IPS-18a (cell line): ENCODE results near the gene EPHA6.
"Not testable (repeated sequence)": the region's sequence is repeated elsewhere in the genome, so short reads cannot be mapped to it uniquely, and the experiment has no call there.

Experiments
- H3K27ac ChIP-seq: one replicate; pipeline ENCODE4 v1.5.1; 2013; ENCODE audit warnings: low read length
- H3K27me3 ChIP-seq: one replicate; pipeline ENCODE4 v1.6.1; 2013; ENCODE audit warnings: mild to moderate bottlenecking, low read length; ENCODE audit not compliant: control insufficient read depth, insufficient read depth
- H3K36me3 ChIP-seq: one replicate; pipeline ENCODE4 v1.6.1; 2013; ENCODE audit warnings: low read depth, low read length; ENCODE audit not compliant: control insufficient read depth
- H3K4me1 ChIP-seq: one replicate; pipeline ENCODE4 v1.6.1; 2013; ENCODE audit warnings: low read depth, low read length; ENCODE audit not compliant: control insufficient read depth
- H3K4me3 ChIP-seq: one replicate; pipeline ENCODE4 v1.5.1; 2013; ENCODE audit warnings: low read length
- H3K9ac ChIP-seq: one replicate; pipeline ENCODE4 v1.6.1; 2013; ENCODE audit warnings: mild to moderate bottlenecking, low read length, moderate library complexity
- H3K9me3 ChIP-seq: one replicate; pipeline ENCODE4 v1.6.1; 2013; ENCODE audit warnings: low read depth, low read length; ENCODE audit not compliant: control insufficient read depth

The EPHA6 gene

DNA sequence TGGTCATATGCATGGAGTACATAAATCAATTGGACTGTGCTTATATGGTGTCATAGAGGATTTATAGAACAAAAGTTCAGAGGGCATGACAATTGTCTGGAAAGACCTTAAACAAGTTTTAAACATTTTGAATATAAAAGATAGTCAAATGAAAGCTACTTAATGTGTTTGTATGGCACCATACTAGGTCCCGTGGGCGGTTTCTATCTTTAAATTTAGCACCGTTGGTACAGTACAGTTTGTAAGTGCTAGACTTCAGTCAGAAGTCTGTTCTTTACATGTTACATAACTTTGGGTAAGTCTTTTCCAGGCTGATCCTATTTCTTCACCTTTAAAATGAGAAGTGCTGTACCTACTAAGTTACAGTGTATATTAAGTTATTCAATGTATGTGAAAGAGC, 576.8 kb downstream of the EPHA6 start:
- no peaks in the 10 kb centered on the region for H3K27me3 ChIP-seq
- H3K27ac ChIP-seq: no peak overlapping the region
- H3K4me3 ChIP-seq: no peak overlapping the region
- H3K36me3 ChIP-seq: no peaks in the 10 kb centered on the region
- peaks cover 12% of the 10 kb centered on the region for H3K4me1 ChIP-seq
- H3K9ac ChIP-seq: no peak overlapping the region
- H3K9me3 ChIP-seq: peaks cover 9% of the 10 kb centered on the region

DNA sequence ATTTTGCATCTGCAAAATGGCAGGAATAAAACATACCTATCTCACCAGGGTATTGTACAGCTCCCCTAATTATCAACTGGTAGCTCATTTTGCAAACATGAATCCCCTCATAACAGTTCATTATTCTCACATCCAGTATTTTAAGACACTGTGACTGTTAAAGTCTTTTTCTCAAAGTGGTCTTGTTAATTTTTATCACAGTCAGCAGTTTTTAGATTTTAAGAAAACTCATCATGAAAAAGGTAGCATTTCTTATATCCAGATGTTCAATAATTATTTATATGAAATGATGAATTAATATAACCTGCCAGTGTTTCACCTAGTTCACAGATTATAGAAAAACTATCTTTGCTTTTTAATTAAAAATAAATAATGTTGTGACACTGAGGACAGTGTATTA, 595.2 kb downstream of the EPHA6 start:
- H3K4me3 ChIP-seq: no peak overlapping the region
- H3K9me3 ChIP-seq: no peaks in the 10 kb centered on the region
- H3K9ac ChIP-seq: no peak overlapping the region
- H3K4me1 ChIP-seq: no peaks in the 10 kb centered on the region
- H3K36me3 ChIP-seq: no peaks in the 10 kb centered on the region
- no peak overlapping the region for H3K27ac ChIP-seq
- no peaks in the 10 kb centered on the region for H3K27me3 ChIP-seq

DNA sequence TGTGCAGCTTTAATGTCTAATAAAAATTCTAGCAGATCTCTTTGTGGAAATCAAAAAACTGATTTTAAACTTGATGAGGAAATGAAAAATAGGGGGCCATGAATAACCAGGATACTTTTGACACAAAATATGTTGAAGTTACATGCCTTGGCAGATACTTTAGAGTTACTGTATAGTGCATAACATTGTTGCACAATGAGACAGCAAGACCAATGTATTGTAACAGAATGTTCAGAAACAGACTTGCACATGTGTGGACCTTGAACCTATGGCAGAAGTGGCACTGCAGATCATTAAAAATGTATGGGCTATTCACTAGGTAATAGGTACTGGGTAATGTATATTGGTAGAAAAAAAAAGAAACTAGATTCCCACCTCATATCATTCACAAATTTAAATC, 607.2 kb downstream of the EPHA6 start:
- Histone ChIP-seq H3K4me3 (no peak overlapping the region), H3K9ac (no peak overlapping the region), H3K36me3 (no peaks in the 10 kb centered on the region), H3K27ac (no peak overlapping the region), H3K9me3 (peaks cover 3% of the 10 kb centered on the region), H3K27me3 (no peaks in the 10 kb centered on the region), H3K4me1 (no peaks in the 10 kb centered on the region)

DNA sequence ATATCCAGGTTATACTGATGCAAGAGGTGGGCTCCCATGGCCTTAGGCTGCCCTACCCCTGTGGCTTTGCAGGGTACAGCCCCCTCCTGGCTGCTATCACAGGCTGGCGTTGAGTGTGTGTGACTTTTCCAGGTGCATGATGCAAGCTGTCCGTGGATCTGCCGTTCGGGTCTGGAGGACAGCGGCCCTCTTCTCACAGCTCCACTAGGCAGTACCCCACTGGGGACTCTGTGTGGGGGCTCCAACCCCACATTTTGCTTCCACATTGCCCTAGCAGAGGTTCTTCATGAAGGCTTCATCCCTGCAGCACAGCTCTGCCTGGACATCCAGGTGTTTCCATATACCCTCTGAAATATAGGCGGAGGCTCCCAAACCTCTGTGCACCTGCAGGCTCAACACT, 610.6 kb downstream of the EPHA6 start:
- H3K27ac ChIP-seq: no peak overlapping the region
- no peaks in the 10 kb centered on the region for H3K4me1 ChIP-seq
- H3K36me3 ChIP-seq: no peaks in the 10 kb centered on the region
- H3K9ac ChIP-seq: no peak overlapping the region
- no peaks in the 10 kb centered on the region for H3K27me3 ChIP-seq
- H3K9me3 ChIP-seq: peaks cover 3% of the 10 kb centered on the region
- H3K4me3 ChIP-seq: no peak overlapping the region

DNA sequence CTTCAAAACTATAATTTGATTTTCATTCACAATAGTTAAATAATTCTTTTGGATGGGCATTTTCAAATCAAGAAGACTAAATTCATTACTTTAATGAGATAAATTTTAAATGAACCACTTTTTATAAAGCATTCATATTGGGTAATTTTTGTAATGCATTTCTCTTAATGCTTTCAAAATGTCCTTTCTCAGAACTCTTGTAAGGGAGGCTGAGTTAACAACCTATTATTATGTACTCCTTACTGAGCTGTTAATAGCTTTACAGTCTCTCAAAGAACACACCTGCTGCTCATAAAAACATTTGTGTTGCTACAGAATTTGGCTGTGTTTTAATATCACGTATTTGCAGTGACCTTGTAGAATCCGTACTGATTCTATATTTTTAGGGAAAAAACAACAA, 616.2 kb downstream of the EPHA6 start:
- Histone ChIP-seq H3K9me3 (no peaks in the 10 kb centered on the region), H3K36me3 (no peaks in the 10 kb centered on the region), H3K27ac (no peak overlapping the region), H3K4me3 (no peak overlapping the region), H3K9ac (no peak overlapping the region), H3K27me3 (no peaks in the 10 kb centered on the region), H3K4me1 (peaks cover 13% of the 10 kb centered on the region)

DNA sequence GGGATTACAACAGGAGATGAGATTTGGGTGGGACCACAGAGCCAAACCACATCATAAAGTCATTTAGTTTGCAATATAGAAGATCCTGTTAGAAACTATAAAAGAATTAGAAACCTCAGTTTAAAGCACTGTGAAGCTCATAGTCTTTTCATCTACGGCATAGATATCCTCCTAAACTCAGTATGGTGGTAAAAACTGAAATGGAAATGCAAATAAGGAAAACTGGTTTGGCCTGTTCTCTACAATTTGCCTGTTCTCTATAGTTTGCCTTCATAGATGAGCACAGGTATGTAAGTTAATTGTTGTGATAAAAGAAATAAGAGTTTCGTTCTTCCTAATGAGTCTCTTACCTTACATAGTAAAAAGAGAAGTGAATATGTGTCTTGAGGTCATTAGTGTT, 618.5 kb downstream of the EPHA6 start:
- Histone ChIP-seq H3K9ac (no peak overlapping the region), H3K27ac (no peak overlapping the region), H3K36me3 (no peaks in the 10 kb centered on the region), H3K9me3 (no peaks in the 10 kb centered on the region), H3K4me3 (no peak overlapping the region), H3K27me3 (no peaks in the 10 kb centered on the region), H3K4me1 (peaks cover 13% of the 10 kb centered on the region)

DNA sequence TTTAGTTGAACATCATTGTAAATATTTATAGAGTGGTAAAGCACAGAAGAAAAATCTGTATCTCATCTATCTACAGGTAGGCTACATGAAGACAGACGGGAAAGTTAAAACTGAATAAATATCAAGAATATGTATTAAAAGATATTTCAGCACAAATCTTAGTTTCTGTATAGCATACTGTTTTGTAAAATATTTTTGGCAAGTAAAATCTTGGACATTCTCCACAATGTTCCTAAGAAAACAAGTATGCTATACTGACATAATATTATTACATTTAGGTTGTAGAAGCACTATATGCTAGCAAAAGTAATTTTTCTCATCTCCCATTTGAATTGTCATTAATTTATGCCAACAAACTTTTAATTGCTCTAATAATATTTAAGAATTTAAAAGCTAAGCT, 623.7 kb downstream of the EPHA6 start:
- Histone ChIP-seq H3K9ac (no peak overlapping the region), H3K4me1 (peaks cover 12% of the 10 kb centered on the region), H3K4me3 (no peak overlapping the region), H3K36me3 (no peaks in the 10 kb centered on the region), H3K27me3 (no peaks in the 10 kb centered on the region), H3K9me3 (no peaks in the 10 kb centered on the region), H3K27ac (no peak overlapping the region)

DNA sequence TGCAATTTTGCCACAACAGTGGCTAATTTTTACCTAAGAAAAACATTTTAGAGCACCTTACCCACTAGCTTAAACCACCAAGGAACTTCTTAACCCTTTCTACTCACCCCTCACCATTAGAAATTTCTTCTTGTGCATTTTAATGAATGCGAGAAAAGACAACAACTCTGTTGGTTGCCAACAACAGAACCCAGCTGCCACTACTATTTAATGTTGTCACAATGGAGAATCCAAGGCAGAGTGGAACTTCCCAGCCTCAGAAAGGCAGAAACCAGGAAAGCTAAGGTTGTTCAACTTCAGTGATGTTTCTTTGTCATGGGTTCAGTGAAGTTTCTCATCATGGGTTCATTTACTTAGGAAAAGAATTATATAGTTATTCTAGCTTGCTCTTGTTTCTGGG, 625.0 kb downstream of the EPHA6 start:
- Histone ChIP-seq H3K4me3 (no peak overlapping the region), H3K9me3 (no peaks in the 10 kb centered on the region), H3K36me3 (no peaks in the 10 kb centered on the region), H3K9ac (peak overlapping the region; percentile 1), H3K4me1 (peaks cover 12% of the 10 kb centered on the region), H3K27me3 (no peaks in the 10 kb centered on the region), H3K27ac (peak overlapping the region; percentile 33)

DNA sequence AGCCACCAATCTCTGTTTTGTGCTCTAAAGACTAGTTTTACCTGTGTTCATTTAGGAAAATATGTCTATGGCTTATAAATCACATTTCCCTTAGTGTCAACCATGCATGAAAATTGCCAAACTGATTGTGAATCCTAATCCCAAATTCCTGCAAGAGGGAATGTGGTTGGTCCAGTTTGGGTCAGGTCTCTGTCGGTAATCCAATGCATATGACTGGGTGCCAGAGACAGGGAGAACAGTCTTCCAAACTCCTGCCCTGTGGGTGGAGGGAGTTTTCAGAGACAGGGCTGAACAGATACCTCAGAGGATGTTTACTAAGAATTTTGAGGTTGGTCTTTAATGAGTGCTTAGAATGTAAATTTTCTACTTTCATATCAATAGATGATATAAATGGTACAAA, 649.6 kb downstream of the EPHA6 start:
- no peaks in the 10 kb centered on the region for H3K36me3 ChIP-seq
- H3K27me3 ChIP-seq: no peaks in the 10 kb centered on the region
- peaks cover 4% of the 10 kb centered on the region for H3K4me1 ChIP-seq
- no peak overlapping the region for H3K4me3 ChIP-seq
- no peak overlapping the region for H3K9ac ChIP-seq
- H3K9me3 ChIP-seq: no peaks in the 10 kb centered on the region
- H3K27ac ChIP-seq: no peak overlapping the region

DNA sequence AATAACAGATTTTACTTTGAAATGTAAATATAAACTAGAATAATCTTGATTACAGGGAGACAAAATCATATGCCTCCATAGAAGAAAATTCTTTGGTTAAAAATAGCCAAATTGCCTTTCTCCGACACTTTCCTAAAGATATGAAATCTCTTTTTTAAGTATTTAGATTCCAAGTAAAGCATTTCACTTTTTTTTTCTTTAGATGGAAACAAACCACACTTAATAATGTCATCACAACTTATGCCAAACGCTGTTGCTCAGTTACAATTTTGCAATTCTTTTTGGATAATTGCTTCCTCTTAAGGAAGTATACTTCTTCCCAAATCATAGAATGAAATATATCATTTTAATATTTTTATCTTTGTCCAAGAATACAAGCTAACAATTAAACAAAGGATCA, 656.1 kb downstream of the EPHA6 start:
- H3K36me3 ChIP-seq: no peaks in the 10 kb centered on the region
- H3K4me3 ChIP-seq: no peak overlapping the region
- no peaks in the 10 kb centered on the region for H3K4me1 ChIP-seq
- no peak overlapping the region for H3K27ac ChIP-seq
- no peaks in the 10 kb centered on the region for H3K9me3 ChIP-seq
- no peak overlapping the region for H3K9ac ChIP-seq
- H3K27me3 ChIP-seq: no peaks in the 10 kb centered on the region

DNA sequence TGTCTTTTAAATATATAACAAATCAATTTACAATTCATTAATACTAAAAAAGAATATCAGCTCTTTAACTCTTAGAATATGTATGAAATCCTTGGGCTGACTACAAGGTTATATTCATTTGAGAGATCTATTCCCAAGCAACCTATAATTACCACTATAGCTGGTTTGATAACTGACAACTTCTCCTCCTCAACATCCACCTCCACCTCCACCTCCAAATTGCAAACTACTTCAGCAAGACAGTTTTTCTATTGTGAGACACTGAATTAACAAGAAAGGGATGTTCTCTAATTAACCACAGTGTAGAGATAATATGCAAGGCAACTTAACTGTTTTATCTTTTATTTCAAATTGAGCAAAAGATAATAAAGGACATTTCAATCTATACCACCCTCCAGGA, 665.3 kb downstream of the EPHA6 start:
- no peaks in the 10 kb centered on the region for H3K36me3 ChIP-seq
- no peak overlapping the region for H3K4me3 ChIP-seq
- no peaks in the 10 kb centered on the region for H3K9me3 ChIP-seq
- no peaks in the 10 kb centered on the region for H3K27me3 ChIP-seq
- no peak overlapping the region for H3K27ac ChIP-seq
- H3K9ac ChIP-seq: no peak overlapping the region
- no peaks in the 10 kb centered on the region for H3K4me1 ChIP-seq

DNA sequence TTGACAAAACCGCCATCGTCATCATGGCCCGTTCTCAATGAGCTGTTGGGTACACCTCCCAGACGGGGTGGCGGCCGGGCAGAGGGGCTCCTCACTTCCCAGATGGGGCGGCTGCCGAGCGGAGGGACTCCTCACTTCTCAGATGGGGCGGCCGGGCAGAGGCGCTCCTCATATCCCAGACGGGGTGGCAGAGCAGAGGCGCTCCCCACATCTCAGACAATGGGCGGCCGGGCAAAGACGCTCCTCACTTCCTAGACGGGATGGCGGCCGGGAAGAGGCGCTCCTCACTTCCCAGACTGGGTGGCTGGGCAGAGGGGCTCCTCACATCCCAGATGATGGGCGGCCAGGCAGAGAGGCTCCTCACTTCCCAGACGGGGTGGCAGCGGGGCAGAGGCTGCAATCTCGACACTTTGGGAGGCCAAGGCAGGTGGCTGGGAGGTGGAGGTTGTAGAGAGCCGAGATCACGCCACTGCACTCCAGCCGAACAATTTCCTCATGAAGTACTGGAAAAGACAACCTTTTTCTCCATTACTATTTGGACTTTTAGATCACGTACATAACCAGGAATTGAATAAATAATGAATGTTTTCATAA, 666.4 kb downstream of the EPHA6 start:
- not testable (repeated sequence) for H3K27ac ChIP-seq, H3K4me3 ChIP-seq, H3K36me3 ChIP-seq, H3K9ac ChIP-seq, H3K9me3 ChIP-seq, H3K4me1 ChIP-seq, H3K27me3 ChIP-seq
